Coronary artery (tissue), 2 donors: ENCODE measurements around the gene C6orf163.

Source experiments
- DNase-seq: peaks from one replicate; pipeline ENCODE4 v3.0.0-alpha.2; 2017; ENCODE audit warnings: low spot score
- H3K27ac ChIP-seq, 2 donors: fragments of 200-600 bp; sonication (generic); one replicate each; pipeline ENCODE4 v1.5.1; 2016 to 2019
- H3K4me3 ChIP-seq: fragments of 200-600 bp; sonication (generic); 2 replicates; pipeline ENCODE4 v1.5.1; 2016; ENCODE audit warnings: mild to moderate bottlenecking, moderate library complexity
- TF ChIP-seq, protein P1 (sequence below): fragments of 200-600 bp; sonication (generic); IDR thresholded peaks from one replicate; pipeline ENCODE4 v1.5.1; 2019; ENCODE audit warnings: antibody characterized with exemption

Gene C6orf163

DNA sequence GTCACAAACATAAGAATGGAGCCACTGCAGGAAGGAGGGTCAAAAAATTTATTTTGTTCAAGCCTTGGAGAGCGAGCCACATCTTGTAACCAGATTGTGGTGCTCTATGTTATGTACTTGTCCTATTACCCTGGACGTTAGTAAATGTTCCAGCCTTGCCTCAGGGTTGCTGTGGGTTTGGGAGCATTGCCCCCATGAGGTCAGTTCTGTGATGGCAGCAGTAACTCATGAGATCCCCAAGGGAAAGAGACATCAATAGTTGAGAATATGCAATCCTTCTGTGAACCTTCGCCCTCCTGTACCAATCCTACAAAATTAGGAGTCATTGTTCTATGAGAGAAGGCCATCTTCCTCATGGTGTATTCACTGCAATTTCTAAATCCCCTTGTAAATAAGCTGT is 46.7 kb downstream of the C6orf163 start:
- TF ChIP-seq, protein P1, sequence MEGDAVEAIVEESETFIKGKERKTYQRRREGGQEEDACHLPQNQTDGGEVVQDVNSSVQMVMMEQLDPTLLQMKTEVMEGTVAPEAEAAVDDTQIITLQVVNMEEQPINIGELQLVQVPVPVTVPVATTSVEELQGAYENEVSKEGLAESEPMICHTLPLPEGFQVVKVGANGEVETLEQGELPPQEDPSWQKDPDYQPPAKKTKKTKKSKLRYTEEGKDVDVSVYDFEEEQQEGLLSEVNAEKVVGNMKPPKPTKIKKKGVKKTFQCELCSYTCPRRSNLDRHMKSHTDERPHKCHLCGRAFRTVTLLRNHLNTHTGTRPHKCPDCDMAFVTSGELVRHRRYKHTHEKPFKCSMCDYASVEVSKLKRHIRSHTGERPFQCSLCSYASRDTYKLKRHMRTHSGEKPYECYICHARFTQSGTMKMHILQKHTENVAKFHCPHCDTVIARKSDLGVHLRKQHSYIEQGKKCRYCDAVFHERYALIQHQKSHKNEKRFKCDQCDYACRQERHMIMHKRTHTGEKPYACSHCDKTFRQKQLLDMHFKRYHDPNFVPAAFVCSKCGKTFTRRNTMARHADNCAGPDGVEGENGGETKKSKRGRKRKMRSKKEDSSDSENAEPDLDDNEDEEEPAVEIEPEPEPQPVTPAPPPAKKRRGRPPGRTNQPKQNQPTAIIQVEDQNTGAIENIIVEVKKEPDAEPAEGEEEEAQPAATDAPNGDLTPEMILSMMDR, result no peak
- no peak overlapping the region for H3K27ac ChIP-seq
- no peak overlapping the region for H3K4me3 ChIP-seq
- no peak for DNase-seq

DNA sequence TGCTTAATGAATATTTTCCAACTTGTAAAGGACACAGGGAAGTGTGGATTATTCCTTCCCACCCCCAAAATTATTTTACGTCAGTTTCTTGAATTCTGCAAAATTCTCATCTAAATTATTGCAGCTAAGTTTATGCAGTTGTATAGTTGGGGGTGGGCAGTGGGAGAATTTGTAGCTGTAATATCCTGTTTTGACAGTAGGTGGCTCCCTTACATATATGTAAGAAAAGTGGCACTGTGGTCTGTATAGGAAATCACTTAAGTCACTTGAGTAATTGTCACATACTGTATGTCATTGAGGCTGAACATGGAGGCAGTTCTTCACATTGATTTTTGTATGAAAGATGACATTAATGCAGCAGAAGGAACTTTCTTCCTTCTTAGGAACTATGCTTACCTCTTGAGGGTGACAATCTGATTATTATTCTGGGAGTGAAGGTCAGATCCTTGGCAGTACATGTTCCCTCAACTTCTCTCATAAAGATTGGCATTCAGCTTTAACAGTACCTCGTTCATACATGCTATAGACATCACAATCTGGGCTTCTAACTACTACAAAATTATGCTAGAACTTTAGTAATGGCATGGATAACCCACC is 48.5 kb downstream of the C6orf163 start:
- DNase-seq, result no peak
- H3K4me3 ChIP-seq, result no peak overlapping the region
- TF ChIP-seq, protein P1, result peak; percentile 61
- no peak overlapping the region for H3K27ac ChIP-seq

DNA sequence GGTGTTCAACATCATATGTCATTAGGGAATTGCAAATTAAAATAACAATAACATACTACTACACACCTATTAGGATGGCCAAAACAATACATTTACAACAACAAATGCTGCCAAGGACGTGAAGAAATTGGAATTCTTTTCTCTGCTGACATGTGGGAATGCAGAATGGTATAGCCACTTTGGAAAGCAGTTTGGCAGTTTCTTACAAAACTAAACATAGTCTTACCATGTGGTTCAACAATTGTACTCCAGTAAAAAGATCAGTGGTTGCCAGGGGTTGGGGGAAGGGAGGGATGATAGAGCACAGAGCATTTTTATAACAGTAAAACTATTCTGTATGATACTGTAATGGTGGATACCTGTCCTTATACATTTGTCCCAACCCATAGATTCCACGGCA is 50.8 kb downstream of the C6orf163 start:
- DNase-seq, result no peak
- H3K27ac ChIP-seq, result no peak overlapping the region
- TF ChIP-seq, protein P1, result no peak
- H3K4me3 ChIP-seq, result no peak overlapping the region

DNA sequence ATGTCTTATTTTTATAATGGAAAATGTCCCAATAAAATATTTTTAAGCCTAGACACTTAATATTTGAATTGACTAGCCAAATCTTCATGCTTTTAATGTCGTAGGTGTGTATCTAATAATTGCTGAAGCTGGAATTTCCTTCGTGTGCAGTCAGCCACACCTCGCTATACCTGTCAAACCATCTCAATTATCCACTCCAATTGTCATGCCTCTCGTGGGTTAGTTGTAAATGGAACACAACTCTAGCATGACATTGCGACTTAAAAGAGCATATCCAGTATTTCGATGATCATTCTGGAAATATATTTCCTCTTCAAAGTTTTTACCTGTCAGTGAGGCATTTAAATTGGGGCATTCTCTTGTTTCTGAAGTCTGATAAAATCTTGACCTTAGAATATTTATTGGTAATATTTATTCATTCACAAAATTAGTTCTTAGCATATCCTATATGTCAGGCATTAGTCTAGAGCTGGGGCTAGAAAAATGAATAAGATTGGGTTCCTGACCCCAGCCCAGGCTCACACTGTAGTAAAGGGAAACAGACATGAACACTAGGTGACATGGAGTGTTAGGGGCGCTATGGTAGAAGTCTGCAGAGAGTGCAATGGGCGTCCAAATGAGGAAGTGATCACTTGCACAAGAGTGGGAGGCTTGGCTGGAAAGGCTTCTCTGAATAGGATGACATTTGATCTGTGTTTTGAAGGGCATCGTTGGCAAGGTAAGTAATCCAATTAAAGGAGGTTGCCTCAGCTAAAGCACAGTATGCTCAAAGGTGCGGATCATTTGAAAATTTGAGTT is 52.2 kb downstream of the C6orf163 start:
- Histone ChIP-seq H3K4me3 (no peak overlapping the region), H3K27ac (no peak overlapping the region)
- DNase-seq, result no peak
- TF ChIP-seq, protein P1, result no peak

DNA sequence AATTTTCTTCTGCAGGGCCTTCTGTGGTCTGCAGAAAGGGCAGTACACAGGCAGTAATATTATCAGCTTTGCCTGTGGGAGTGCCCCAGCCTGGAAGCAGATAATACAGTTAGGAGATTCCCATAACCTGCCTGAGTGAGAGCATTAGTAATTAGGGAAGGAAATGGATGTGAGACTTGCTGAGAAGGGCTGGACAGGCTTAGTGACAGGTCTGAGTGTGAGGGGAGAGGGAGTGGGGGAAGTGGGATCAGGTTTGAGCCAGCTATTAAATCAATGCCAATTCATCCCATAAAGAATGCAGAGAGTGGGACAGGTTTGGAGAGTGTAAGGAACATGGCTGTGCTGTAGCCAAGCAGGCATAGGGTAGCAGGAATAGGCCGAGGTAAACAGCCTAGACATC is 53.0 kb downstream of the C6orf163 start:
- Histone ChIP-seq H3K27ac (no peak overlapping the region), H3K4me3 (no peak overlapping the region)
- no peak for DNase-seq
- TF ChIP-seq, protein P1, result no peak

DNA sequence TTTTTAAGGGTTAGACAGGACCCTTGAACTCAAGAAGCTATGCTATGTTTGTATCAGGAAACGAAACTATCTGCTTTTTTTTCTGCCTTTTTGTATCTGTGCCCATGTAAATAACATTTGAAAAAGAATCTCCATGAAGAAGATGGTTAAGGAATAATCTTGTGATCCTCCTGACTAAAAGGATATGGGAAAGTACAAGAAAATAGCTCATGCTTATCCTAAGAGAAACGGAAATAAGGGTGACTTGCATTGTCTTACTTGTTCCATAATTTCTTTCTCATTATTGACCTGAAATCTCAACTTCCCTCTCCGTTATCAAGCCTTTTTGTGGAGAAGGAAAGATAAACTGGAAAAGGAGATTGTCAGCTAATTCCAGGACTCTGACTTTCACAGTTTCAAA is 57.2 kb downstream of the C6orf163 start:
- no peak for DNase-seq
- TF ChIP-seq, protein P1, result no peak
- Histone ChIP-seq H3K27ac (no peak overlapping the region), H3K4me3 (no peak overlapping the region)

DNA sequence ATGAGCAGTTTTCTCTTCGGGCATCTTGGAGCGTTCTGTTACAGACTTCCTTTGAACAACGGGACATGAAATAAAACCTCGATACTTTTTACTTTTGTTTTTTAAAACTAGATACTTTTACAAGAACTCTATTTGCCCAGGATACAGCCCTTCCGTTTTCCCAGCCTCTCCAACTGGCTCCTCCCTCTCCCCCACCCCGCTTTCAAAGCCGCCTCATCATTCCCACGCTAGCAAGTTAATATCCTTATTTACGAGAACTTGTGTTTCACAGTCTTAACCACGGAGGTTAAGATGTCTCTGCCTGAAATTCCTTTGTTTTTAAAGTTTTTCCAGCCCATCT is 62.9 kb downstream of the C6orf163 start:
- no peak for DNase-seq
- peak overlapping the region; percentile 78 to 90 for H3K27ac ChIP-seq
- TF ChIP-seq, protein P1, result no peak
- H3K4me3 ChIP-seq, result peak overlapping the region; percentile 90
